Measurements from ENCODE around the gene FOXK1.

DNA sequence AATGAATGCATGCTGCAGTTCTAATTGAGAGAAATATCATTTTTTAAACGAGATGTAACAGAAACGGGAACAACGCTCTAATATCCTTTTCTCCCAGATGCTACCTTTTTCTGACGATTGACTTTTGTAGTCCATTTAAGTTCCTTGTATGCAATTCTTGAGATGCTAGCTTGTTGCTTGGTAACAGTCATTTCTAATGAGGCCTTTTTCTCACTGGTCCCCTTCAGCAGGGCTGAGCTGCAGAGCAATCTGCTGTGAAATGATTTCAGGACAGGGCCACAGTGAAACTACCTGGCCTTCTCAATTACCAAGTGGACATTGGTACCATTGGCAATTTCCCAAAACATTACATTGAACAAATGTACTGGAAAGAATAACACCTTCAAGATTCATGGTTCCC lies 26.2 kb upstream of the FOXK1 start:
- TF ChIP-seq CTCF (IDR thresholded peaks at IDR 0.05), result no peak
- TF ChIP-seq POLR2A (IDR thresholded peaks at IDR 0.05), result no peak

Measured in right lobe of liver (tissue), 4 donors.